ENCODE data around the gene SUPT4H1. TPM values are rescaled to one million over a fixed set of nuclear protein-coding genes. Genes with fewer than 3 reads are reported as not detected.
A peak's percentile ranks its signal among the peaks of the same experiment; 100 is the strongest.

Gene SUPT4H1
- polyA plus RNA-seq, 1 donor (not counting 4 experiments of a cell fraction or from before 2014, with no cell fraction given) = 206 TPM

- H4K20me1 ChIP-seq (ENCODE audit: control insufficient read depth, extremely low read depth, insufficient read depth, low read length) = peaks cover 5% of the 10 kb centered on the region
- H3K9ac ChIP-seq (ENCODE audit: control insufficient read depth, extremely low read depth, insufficient read depth, low read length) = no peak overlapping the region
- no peak overlapping the region for H3K4me3 ChIP-seq (ENCODE audit: control insufficient read depth in 2 of 3, extremely low read depth in 1 of 3, insufficient read depth in 2 of 3, low read depth in 1 of 3, low read length in 3 of 3)
- TF ChIP-seq EZH2 (IDR thresholded peaks at IDR 0.05; ENCODE audit: low read length) (no peak), CTCF (optimal IDR thresholded peaks at IDR 0.05 in 1 of 3, IDR thresholded peaks at IDR 0.05 in 1 of 3, conservative IDR thresholded peaks at IDR 0.05 in 1 of 3; ENCODE audit: extremely low read depth in 1 of 3, insufficient read depth in 2 of 3, low read length in 3 of 3) (no peak)
- H3K79me2 ChIP-seq (ENCODE audit: control insufficient read depth, insufficient read depth, low read length) = peaks cover 20% of the 10 kb centered on the region
- H3K4me1 ChIP-seq (ENCODE audit: control insufficient read depth, extremely low read depth, insufficient read depth, low read length) = peaks cover 30% of the 10 kb centered on the region
- H3K4me2 ChIP-seq (ENCODE audit: control insufficient read depth, extremely low read depth, insufficient read depth, low read depth, low read length) = peak overlapping the region; percentile 73
- H3K9me1 ChIP-seq (ENCODE audit: control insufficient read depth, extremely low read depth, insufficient read depth, low read length) = peaks cover 4% of the 10 kb centered on the region
- H3K36me3 ChIP-seq (ENCODE audit: control insufficient read depth in 2 of 2, extremely low read depth in 1 of 2, insufficient read depth in 2 of 2, low read length in 2 of 2) = peaks cover 25 to 48% of the 10 kb centered on the region in 2 experiments
- H3K27me3 ChIP-seq (ENCODE audit: control insufficient read depth, extremely low read depth, insufficient read depth, low read length) = no peaks in the 10 kb centered on the region
- FAIRE-seq (no peak), DNase-seq (ENCODE audit: low read depth, low spot score) (no peak)
- no peaks in the 10 kb centered on the region for H3K9me3 ChIP-seq (ENCODE audit: control insufficient read depth, low read depth, low read length)
- no peak overlapping the region for H2AFZ ChIP-seq (ENCODE audit: control insufficient read depth, low read length)
- H3K27ac ChIP-seq (ENCODE audit: control insufficient read depth, insufficient read depth, low read length) = peak overlapping the region; percentile 44
- dilution Hi-C loops (cut with MboI; ENCODE audit: extremely low pct_ligation_motif_present, low sequenced_read_pairs) = no loop called here
Measured at GRCh38 chr17:58365185-58365979, 13.4 kb upstream of the SUPT4H1 start.

- Histone ChIP-seq H3K79me2 (ENCODE audit: control insufficient read depth, insufficient read depth, low read length) (peaks cover 20% of the 10 kb centered on the region), H3K9me1 (ENCODE audit: control insufficient read depth, extremely low read depth, insufficient read depth, low read length) (peaks cover 4% of the 10 kb centered on the region), H2AFZ (ENCODE audit: control insufficient read depth, low read length) (no peak overlapping the region), H3K27me3 (ENCODE audit: control insufficient read depth, extremely low read depth, insufficient read depth, low read length) (no peaks in the 10 kb centered on the region), H3K36me3 (ENCODE audit: control insufficient read depth in 2 of 2, extremely low read depth in 1 of 2, insufficient read depth in 2 of 2, low read length in 2 of 2) (peaks cover 29 to 53% of the 10 kb centered on the region in 2 experiments), H3K27ac (ENCODE audit: control insufficient read depth, insufficient read depth, low read length) (peak overlapping the region; percentile 44), H4K20me1 (ENCODE audit: control insufficient read depth, extremely low read depth, insufficient read depth, low read length) (peaks cover 5% of the 10 kb centered on the region), H3K4me1 (ENCODE audit: control insufficient read depth, extremely low read depth, insufficient read depth, low read length) (peaks cover 30% of the 10 kb centered on the region), H3K9ac (ENCODE audit: control insufficient read depth, extremely low read depth, insufficient read depth, low read length) (peak overlapping the region; percentile 25), H3K9me3 (ENCODE audit: control insufficient read depth, low read depth, low read length) (no peaks in the 10 kb centered on the region), H3K4me2 (ENCODE audit: control insufficient read depth, extremely low read depth, insufficient read depth, low read depth, low read length) (peak overlapping the region; percentile 73), H3K4me3 (ENCODE audit: control insufficient read depth in 2 of 3, extremely low read depth in 1 of 3, insufficient read depth in 2 of 3, low read depth in 1 of 3, low read length in 3 of 3) (peak overlapping the region in 2 of 3 experiments; percentile 27 to 31)
- dilution Hi-C loops (cut with MboI; ENCODE audit: extremely low pct_ligation_motif_present, low sequenced_read_pairs) = no loop called here
- no peak for TF ChIP-seq EZH2 (IDR thresholded peaks at IDR 0.05; ENCODE audit: low read length)
- TF ChIP-seq CTCF (optimal IDR thresholded peaks at IDR 0.05 in 1 of 3, IDR thresholded peaks at IDR 0.05 in 1 of 3, conservative IDR thresholded peaks at IDR 0.05 in 1 of 3; ENCODE audit: extremely low read depth in 1 of 3, insufficient read depth in 2 of 3, low read length in 3 of 3) = no peak
- no peak for DNase-seq (ENCODE audit: low read depth, low spot score)
- peak; percentile 70 for FAIRE-seq
Measured at GRCh38 chr17:58364270-58364942, 12.4 kb upstream of the SUPT4H1 start.
